HG03565 (cell line): ENCODE results near the gene ZC3HAV1L.
A peak's percentile ranks its signal among the peaks of the same experiment; 100 is the strongest.
"Not testable (repeated sequence)": the region's sequence is repeated elsewhere in the genome, so short reads cannot be mapped to it uniquely, and the experiment has no call there.

ENCODE experiments used
- ATAC-seq: cut with Tn5 transposase; IDR thresholded peaks from one replicate; pipeline ENCODE4 v1.9.1; 2021; ENCODE audit warnings: mild to moderate bottlenecking, moderate library complexity; ENCODE audit not compliant: unreplicated experiment

The ZC3HAV1L gene

DNA sequence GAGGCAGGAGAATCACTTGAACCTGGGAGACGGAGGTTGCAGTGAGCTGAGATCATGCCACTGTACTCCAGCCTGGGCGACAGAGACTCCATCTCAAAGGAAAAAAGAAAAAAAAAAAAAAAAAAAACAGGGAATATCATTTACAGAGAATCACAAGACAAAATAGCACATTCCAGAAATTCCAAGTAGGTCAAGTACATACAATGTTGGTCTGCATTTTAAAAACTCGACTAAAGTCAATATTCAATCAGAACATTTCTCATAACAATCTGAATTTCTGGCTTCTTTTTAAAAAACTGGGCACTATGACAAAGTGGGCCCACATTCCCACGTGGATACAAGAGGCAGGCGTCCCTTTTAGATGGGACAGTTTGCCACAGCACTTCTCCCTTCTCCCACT lies 12.8 kb downstream of the ZC3HAV1L start:
- ATAC-seq: no peak

GRCh38 chr7:139022286-139022685 lies 13.6 kb downstream of the ZC3HAV1L start:
- no peak for ATAC-seq

- ATAC-seq: no peak
These were observed 16.9 kb downstream of the ZC3HAV1L start for GRCh38 chr7:139018910-139019309.

- ATAC-seq: peak; percentile 88
These were observed 18.8 kb downstream of the ZC3HAV1L start for GRCh38 chr7:139016931-139017511.

DNA sequence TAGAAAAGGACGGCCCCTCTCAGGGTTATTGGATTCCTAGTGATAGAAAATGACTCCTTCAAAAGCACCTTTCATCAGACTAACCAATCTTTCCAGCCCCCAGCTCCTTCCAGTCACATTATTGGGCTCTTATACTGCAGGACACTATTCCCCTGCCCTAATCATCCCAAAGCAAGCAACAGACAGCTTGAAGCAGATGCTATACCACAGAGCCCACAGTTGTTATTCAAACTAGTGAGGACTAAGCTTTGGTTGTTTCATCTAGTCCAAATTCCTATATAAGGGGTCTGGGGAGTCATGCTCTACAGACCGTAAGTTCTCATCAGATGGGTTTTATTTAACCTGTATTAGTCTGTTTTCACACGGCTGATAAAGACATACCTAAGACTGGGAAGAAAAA lies 24.5 kb downstream of the ZC3HAV1L start:
- no peak for ATAC-seq

- ATAC-seq: no peak
These were observed 31.3 kb downstream of the ZC3HAV1L start for GRCh38 chr7:139004321-139005090.

- ATAC-seq: no peak
These were observed 36.4 kb downstream of the ZC3HAV1L start for GRCh38 chr7:138999414-138999813.

- ATAC-seq: no peak
These were observed 43.8 kb downstream of the ZC3HAV1L start for GRCh38 chr7:138992052-138992531.

DNA sequence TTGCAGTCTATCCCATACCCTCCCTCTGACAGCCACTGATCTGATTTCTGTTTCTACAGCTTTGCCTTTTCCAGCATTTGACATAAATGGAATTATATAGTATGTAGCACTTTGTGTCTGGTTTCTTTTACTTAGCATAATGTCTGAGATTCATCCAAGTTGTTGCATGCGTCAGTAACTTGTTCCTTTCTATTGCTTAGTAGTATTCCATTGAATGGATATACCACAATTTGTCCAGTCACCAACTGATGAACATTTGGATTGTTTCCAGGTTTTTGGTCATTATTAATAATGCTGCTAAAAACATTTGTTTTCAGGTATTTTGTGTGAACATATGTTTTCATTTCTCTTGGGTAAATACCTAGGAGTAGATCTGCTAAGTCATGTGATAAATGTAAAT lies 48.2 kb downstream of the ZC3HAV1L start:
- no peak for ATAC-seq

- ATAC-seq: no peak
These were observed 53.6 kb downstream of the ZC3HAV1L start for GRCh38 chr7:138982204-138982623.

GRCh38 chr7:138981332-138982203 lies 54.3 kb downstream of the ZC3HAV1L start, which contains the start of gene KIAA1549:
Gene KIAA1549 (minus strand): TSS chr7:138981389. CDS start chr7:138981269, 120 bp downstream.
- ATAC-seq: peak; percentile 77

GRCh38 chr7:138980563-138981291 lies 55.1 kb downstream of the ZC3HAV1L start:
- ATAC-seq: peak; percentile 24

DNA sequence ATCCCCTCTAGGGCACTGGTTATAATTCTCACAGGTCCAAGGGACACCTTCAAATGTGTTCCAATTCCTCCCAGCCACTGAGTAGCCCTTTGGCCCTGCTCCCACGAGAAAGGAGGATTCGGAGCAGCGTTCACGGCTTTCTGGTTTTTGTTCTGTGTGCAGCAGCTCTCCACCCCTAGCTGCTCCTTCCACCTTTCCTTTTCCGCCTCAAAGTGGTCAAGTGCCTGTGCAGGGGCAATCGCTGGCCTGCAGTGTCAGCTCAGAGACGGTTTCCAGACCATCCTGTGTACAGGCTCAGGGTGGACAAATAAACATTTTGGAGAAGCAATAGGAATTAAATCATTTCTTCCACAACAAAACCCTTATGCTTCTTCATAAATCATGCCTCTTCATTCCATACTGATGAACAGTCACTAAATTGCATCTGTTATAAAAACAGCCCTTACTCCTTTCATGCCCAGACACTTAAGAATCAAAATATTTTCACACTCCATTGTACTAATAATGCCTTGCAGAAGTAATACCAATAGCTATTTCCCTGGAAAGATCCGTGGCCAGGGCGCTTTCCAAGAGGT lies 55.8 kb downstream of the ZC3HAV1L start:
- ATAC-seq: no peak

GRCh38 chr7:138979226-138979979 lies 56.4 kb downstream of the ZC3HAV1L start:
- peak; percentile 38 for ATAC-seq

DNA sequence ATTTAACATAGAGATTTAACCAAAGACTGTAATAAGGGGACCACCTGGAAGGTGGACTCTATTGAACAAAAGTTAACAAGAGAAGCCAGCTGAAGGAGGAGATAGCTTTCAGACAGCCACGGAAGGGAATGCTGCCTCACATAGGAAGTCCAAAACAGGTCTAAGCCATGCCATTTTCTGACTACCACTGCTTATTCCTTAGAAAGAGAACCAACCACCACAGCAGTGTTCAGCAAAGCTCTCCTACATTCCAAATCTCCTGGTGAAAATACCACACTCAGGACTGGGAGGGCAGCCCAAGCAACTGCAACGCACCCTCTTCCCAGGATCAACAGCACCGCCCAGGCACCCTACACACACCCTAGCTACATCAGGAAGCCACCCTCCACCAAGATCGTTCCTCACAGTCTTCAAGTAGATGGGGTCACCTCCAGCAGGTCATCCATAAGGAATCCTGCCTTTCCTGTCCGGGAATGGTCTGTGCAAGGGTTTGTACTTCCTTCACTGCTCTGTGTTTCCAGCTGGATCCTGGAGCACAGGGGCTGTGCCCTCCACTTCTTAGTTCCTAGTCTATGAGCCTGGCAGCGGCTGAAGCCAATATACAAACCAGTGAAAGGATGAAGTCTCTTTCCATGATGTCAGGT lies 57.2 kb downstream of the ZC3HAV1L start:
- no peak for ATAC-seq

GRCh38 chr7:138976161-138976560 lies 59.7 kb downstream of the ZC3HAV1L start:
- not testable (repeated sequence) for ATAC-seq
